K562 (cell line): Measurements from ENCODE around the gene RSPO1. TPM values are rescaled to one million over a fixed set of nuclear protein-coding genes. Genes with fewer than 3 reads are reported as not detected.

Experiments
- CBFA2T2 ChIP-seq: fragments of 450-650 bp; conservative IDR thresholded peaks from 2 replicates; pipeline ENCODE4 v1.6.1; 2017; ENCODE audit warnings: mild to moderate bottlenecking
- DIDO1 ChIP-seq: fragments of 450-650 bp; IDR thresholded peaks from 2 replicates; pipeline ENCODE4 v1.6.1; 2016; ENCODE audit warnings: low read depth, missing biosample characterization, missing genetic modification characterization
- FOXM1 ChIP-seq, 2 experiments: fragments of 450-650 bp in 1 of 2; sonication (generic) in 1 of 2; formaldehyde crosslinking in 1 of 2; IDR thresholded peaks; 2 replicates each; pipeline versions ENCODE4 v1.6.1 to v1.9.0; 2017 to 2022; ENCODE audit warnings: low read depth in 2 of 2, mild to moderate bottlenecking in 2 of 2, missing genetic modification reagents in 1 of 2, moderate library complexity in 1 of 2
- HMG20A ChIP-seq: fragments of 450-650 bp; formaldehyde crosslinking; conservative IDR thresholded peaks from 2 replicates; pipeline ENCODE4 v1.4.0; 2020; ENCODE audit warnings: mild to moderate bottlenecking, mixed read lengths
- HNRNPLL ChIP-seq: fragments of 200-400 bp; formaldehyde crosslinking; IDR thresholded peaks from 2 replicates; pipeline ENCODE4 v1.6.1; 2017; ENCODE audit warnings: low read length, low read depth, mild to moderate bottlenecking; ENCODE audit not compliant: poor library complexity, severe bottlenecking
- IRF2 ChIP-seq: sonication (generic); formaldehyde crosslinking; IDR thresholded peaks from 2 replicates; pipeline ENCODE4 v1.8.1; 2022; ENCODE audit warnings: mild to moderate bottlenecking, missing genetic modification reagents
- MECOM ChIP-seq: fragments of 250-450 bp; sonication (Bioruptor Pico); IDR thresholded peaks from 2 replicates; pipeline ENCODE4 v1.8.0; 2022; ENCODE audit warnings: inconsistent platforms
- NR2C2 ChIP-seq, 2 experiments: fragments of 200-800 bp in 1 of 2; sonication (Bioruptor generic) in 1 of 2; sonication (generic) in 1 of 2; formaldehyde crosslinking in 1 of 2; IDR thresholded peaks; 2 replicates each; pipeline versions ENCODE4 v1.6.1 to v1.8.0; 2016 to 2022; ENCODE audit warnings: mild to moderate bottlenecking in 1 of 2, missing compliant biosample characterization in 1 of 2, missing genetic modification characterization in 1 of 2, missing genetic modification reagents in 1 of 2
- PTTG1 ChIP-seq: fragments of 450-650 bp; IDR thresholded peaks from 2 replicates; pipeline ENCODE4 v1.6.1; 2016; ENCODE audit warnings: low read depth, mild to moderate bottlenecking, missing genetic modification characterization, missing compliant biosample characterization
- ZKSCAN1 ChIP-seq: fragments of 150-350 bp; IDR thresholded peaks from 2 replicates; pipeline ENCODE4 v1.6.1; 2016; ENCODE audit warnings: low read depth, low read length
- ZNF764 ChIP-seq: fragments of 250-450 bp; sonication (Bioruptor Pico); IDR thresholded peaks from 2 replicates; pipeline ENCODE4 v1.4.0; 2020; ENCODE audit warnings: low read depth, mild to moderate bottlenecking, moderate library complexity
- polyA plus RNA-seq, 8 experiments: library from polyadenylated mRNA; depleted of rRNA in 4 of 8; stranded (reverse) in 5 of 8; unstranded in 3 of 8; fragments of >200 nt; fragmentation: Nextera tagmentation in 2 of 8; fragmentation: Illumina TruSeq in 1 of 8; extraction: Ambion mirVana in 2 of 8; extraction: Trizol in 1 of 8; gene quantifications; 2 replicates each; pipeline versions ENCODE4 v1.2.1 to v1.2.3, GENCODE V29; 2011 to 2014; ENCODE audit warnings: inconsistent platforms in 1 of 8, missing spikeins in 1 of 8
- total RNA-seq, 7 experiments: library from RNA; depleted of rRNA in 6 of 7; stranded (reverse); fragments of >200 nt in 6 of 7; fragmentation: Illumina TruSeq in 2 of 7; extraction: Trizol in 2 of 7; gene quantifications; 2 replicates each; pipeline versions ENCODE4 v1.2.1 to v1.2.3, GENCODE V29; 2011 to 2021; ENCODE audit warnings: low replicate concordance in 1 of 7
- TF ChIP-seq, protein P1 (sequence below): fragments of 450-650 bp; IDR thresholded peaks from one replicate; pipeline ENCODE4 v1.6.1; 2018; ENCODE audit warnings: mild to moderate bottlenecking, moderate library complexity; ENCODE audit not compliant: partially characterized antibody
- TF ChIP-seq, protein P2 (sequence below): fragments of 250-450 bp; sonication (Bioruptor Pico); IDR thresholded peaks from 2 replicates; pipeline ENCODE4 v1.8.0; 2022; ENCODE audit warnings: inconsistent platforms
- TF ChIP-seq, protein P3 (sequence below): sonication (generic); formaldehyde crosslinking; IDR thresholded peaks from 2 replicates; pipeline ENCODE4 v1.8.1; 2023; ENCODE audit warnings: mild to moderate bottlenecking, missing genetic modification reagents
- TF ChIP-seq, protein P4 (sequence below): fragments of 450-650 bp; IDR thresholded peaks from 2 replicates; pipeline ENCODE4 v1.6.1; 2014; ENCODE audit warnings: low read depth, mild to moderate bottlenecking, moderate library complexity, borderline replicate concordance
- TF ChIP-seq, protein P5 (sequence below): fragments of 450-650 bp; formaldehyde crosslinking; IDR thresholded peaks from 2 replicates; pipeline ENCODE4 v1.4.0; 2022; ENCODE audit warnings: missing genetic modification characterization

RSPO1 gene
- total and polyA plus RNA-seq, 9 of the 15 experiments (the other 6 are each of a cell fraction or from before 2014, with no cell fraction given): not detected

DNA sequence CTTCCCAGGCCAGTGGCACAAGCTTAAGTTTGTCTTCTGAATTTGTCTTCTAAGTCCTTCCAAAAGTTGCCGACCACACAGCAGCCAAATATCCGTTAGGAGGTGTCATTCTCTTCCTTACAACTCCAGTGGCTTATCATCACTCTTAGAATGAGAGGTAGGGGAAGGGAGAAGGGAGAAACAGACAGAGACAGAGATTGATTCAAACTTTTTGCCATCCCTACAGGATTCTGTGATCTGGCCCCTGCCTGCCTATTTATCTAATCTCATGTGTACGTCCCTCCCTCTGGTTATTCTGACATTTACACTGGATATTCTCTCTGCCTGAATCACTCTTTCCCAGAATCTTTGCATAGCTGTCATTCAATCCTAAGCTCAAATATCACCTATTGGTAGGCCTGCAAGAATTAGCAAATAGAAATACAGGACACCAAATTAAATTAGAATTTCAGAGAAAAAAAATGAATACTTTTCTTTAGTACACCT lies 38.5 kb downstream of the RSPO1 start (continued):
- TF ChIP-seq, protein P1, sequence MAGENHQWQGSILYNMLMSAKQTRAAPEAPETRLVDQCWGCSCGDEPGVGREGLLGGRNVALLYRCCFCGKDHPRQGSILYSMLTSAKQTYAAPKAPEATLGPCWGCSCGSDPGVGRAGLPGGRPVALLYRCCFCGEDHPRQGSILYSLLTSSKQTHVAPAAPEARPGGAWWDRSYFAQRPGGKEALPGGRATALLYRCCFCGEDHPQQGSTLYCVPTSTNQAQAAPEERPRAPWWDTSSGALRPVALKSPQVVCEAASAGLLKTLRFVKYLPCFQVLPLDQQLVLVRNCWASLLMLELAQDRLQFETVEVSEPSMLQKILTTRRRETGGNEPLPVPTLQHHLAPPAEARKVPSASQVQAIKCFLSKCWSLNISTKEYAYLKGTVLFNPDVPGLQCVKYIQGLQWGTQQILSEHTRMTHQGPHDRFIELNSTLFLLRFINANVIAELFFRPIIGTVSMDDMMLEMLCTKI: no peak
- TF ChIP-seq CBFA2T2 (no peak), NR2C2 (CRISPR knock-in tag; IDR thresholded peaks at IDR 0.05) (no peak), NR2C2 (tag; IDR thresholded peaks at IDR 0.05) (0 out of 2 replicates have a peak, but pooled peaks have one; percentile 4), FOXM1 (IDR thresholded peaks at IDR 0.05; ENCODE audit: low read depth) (no peak), FOXM1 (CRISPR knock-in tag; IDR thresholded peaks at IDR 0.05; ENCODE audit: low read depth) (no peak), HMG20A (CRISPR knock-in tag) (no peak), IRF2 (no peak), ZKSCAN1 (no peak), HNRNPLL (no peak), PTTG1 (tag) (no peak), DIDO1 (tag) (no peak), ZNF764 (CRISPR knock-in tag) (no peak), MECOM (no peak)
- TF ChIP-seq, protein P2, sequence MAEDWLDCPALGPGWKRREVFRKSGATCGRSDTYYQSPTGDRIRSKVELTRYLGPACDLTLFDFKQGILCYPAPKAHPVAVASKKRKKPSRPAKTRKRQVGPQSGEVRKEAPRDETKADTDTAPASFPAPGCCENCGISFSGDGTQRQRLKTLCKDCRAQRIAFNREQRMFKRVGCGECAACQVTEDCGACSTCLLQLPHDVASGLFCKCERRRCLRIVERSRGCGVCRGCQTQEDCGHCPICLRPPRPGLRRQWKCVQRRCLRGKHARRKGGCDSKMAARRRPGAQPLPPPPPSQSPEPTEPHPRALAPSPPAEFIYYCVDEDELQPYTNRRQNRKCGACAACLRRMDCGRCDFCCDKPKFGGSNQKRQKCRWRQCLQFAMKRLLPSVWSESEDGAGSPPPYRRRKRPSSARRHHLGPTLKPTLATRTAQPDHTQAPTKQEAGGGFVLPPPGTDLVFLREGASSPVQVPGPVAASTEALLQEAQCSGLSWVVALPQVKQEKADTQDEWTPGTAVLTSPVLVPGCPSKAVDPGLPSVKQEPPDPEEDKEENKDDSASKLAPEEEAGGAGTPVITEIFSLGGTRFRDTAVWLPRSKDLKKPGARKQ (CRISPR knock-in tag): no peak
- TF ChIP-seq, protein P3, sequence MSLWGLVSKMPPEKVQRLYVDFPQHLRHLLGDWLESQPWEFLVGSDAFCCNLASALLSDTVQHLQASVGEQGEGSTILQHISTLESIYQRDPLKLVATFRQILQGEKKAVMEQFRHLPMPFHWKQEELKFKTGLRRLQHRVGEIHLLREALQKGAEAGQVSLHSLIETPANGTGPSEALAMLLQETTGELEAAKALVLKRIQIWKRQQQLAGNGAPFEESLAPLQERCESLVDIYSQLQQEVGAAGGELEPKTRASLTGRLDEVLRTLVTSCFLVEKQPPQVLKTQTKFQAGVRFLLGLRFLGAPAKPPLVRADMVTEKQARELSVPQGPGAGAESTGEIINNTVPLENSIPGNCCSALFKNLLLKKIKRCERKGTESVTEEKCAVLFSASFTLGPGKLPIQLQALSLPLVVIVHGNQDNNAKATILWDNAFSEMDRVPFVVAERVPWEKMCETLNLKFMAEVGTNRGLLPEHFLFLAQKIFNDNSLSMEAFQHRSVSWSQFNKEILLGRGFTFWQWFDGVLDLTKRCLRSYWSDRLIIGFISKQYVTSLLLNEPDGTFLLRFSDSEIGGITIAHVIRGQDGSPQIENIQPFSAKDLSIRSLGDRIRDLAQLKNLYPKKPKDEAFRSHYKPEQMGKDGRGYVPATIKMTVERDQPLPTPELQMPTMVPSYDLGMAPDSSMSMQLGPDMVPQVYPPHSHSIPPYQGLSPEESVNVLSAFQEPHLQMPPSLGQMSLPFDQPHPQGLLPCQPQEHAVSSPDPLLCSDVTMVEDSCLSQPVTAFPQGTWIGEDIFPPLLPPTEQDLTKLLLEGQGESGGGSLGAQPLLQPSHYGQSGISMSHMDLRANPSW (CRISPR knock-in tag): 0 out of 2 replicates have a peak, but pooled peaks have one; percentile 9
- TF ChIP-seq, protein P4, sequence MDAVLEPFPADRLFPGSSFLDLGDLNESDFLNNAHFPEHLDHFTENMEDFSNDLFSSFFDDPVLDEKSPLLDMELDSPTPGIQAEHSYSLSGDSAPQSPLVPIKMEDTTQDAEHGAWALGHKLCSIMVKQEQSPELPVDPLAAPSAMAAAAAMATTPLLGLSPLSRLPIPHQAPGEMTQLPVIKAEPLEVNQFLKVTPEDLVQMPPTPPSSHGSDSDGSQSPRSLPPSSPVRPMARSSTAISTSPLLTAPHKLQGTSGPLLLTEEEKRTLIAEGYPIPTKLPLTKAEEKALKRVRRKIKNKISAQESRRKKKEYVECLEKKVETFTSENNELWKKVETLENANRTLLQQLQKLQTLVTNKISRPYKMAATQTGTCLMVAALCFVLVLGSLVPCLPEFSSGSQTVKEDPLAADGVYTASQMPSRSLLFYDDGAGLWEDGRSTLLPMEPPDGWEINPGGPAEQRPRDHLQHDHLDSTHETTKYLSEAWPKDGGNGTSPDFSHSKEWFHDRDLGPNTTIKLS: no peak
- TF ChIP-seq, protein P5, sequence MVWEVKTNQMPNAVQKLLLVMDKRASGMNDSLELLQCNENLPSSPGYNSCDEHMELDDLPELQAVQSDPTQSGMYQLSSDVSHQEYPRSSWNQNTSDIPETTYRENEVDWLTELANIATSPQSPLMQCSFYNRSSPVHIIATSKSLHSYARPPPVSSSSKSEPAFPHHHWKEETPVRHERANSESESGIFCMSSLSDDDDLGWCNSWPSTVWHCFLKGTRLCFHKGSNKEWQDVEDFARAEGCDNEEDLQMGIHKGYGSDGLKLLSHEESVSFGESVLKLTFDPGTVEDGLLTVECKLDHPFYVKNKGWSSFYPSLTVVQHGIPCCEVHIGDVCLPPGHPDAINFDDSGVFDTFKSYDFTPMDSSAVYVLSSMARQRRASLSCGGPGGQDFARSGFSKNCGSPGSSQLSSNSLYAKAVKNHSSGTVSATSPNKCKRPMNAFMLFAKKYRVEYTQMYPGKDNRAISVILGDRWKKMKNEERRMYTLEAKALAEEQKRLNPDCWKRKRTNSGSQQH (CRISPR knock-in tag): no peak
